GM10266 (cell line): ENCODE measurements around the gene UGT3A1.

Experiments
- DNase-seq: peaks from one replicate; pipeline ENCODE4 v3.0.0; 2012; ENCODE audit errors: extremely low spot score
- TF ChIP-seq, protein P1 (sequence below): IDR thresholded peaks from 2 replicates; pipeline ENCODE4 v1.5.1; 2012; ENCODE audit warnings: mild to moderate bottlenecking, low read depth; ENCODE audit not compliant: control insufficient read depth, insufficient read depth; ENCODE audit errors: missing control alignments

UGT3A1 gene

DNA sequence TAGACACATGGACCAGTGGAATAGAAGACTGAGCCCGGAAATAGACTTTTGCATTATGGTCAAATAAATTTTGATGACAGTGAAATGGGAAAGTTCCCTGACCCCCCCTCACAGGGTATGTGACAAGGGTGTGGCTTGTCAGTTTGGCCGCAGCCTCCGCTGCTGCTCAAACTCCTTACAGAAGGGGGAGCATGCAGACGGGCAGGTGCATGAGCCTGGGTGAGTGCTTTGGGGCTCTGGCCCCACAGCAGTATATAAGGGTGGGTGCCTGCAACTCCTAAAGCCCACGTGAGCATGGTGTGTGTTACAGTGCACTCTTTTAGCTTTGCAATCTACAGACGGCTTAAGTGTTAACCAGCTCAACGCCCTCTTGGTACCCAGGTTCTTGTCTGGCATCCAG lies 30.9 kb downstream of the UGT3A1 start:
- DNase-seq, result no peak
- TF ChIP-seq, protein P1, sequence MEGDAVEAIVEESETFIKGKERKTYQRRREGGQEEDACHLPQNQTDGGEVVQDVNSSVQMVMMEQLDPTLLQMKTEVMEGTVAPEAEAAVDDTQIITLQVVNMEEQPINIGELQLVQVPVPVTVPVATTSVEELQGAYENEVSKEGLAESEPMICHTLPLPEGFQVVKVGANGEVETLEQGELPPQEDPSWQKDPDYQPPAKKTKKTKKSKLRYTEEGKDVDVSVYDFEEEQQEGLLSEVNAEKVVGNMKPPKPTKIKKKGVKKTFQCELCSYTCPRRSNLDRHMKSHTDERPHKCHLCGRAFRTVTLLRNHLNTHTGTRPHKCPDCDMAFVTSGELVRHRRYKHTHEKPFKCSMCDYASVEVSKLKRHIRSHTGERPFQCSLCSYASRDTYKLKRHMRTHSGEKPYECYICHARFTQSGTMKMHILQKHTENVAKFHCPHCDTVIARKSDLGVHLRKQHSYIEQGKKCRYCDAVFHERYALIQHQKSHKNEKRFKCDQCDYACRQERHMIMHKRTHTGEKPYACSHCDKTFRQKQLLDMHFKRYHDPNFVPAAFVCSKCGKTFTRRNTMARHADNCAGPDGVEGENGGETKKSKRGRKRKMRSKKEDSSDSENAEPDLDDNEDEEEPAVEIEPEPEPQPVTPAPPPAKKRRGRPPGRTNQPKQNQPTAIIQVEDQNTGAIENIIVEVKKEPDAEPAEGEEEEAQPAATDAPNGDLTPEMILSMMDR, result no peak

DNA sequence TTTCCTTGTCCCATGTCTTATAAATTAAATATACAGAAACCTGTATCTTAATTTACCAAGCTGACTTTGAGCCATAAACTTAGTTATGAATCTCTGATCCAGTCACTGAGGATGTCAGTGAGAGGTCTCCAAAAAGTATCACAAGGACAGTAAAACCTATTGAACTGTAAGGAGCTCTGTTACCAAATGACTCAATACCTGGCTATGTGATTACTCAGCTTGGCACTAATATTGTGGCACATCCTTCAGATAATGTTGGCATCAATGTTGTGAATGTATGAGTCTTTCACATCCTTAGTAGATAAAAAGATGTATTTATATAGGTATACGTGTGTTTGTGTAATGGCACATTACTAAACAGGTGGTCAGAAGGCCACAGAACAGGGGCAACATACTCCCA lies 34.8 kb downstream of the UGT3A1 start:
- no peak for DNase-seq
- TF ChIP-seq, protein P1, result no peak

DNA sequence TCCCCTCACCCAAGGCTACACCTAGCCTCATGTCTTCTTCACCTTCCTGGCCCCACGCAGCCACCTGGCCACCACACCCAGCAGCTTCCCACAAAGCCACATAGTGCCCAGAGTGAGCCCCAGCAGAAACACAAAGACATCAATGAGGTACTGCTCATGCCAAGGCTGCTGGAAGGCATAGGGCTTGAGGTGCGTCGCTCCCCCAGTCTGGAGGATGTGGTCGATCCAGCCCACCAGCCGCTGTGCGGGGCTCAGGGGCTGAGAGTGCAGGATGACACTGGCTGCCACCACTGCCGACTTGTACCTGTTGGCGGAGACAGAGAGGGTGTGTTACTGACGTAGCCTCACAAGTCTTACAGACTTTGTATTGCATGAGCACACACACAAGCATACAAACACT lies 37.0 kb downstream of the UGT3A1 start:
- TF ChIP-seq, protein P1, result no peak
- no peak for DNase-seq

DNA sequence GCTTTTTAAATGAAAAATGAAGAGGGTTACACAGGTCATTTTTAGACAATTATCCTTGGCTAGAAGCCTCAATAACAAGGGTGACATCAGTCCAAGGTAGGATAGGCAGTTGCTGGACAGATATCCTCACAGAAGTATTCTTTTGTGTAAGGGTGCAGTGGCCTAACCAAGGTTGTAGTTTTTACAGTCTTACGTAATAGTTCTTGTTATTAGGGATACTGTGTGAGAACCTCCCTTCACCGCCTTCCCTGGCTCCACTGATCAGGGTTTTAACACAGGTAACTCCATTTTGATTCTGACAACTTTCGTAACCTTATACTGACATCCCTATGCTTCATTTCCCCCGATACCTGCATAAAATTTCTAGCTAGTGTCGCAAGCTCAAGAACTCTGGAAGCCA lies 44.1 kb downstream of the UGT3A1 start:
- no peak for DNase-seq
- TF ChIP-seq, protein P1, result no peak

DNA sequence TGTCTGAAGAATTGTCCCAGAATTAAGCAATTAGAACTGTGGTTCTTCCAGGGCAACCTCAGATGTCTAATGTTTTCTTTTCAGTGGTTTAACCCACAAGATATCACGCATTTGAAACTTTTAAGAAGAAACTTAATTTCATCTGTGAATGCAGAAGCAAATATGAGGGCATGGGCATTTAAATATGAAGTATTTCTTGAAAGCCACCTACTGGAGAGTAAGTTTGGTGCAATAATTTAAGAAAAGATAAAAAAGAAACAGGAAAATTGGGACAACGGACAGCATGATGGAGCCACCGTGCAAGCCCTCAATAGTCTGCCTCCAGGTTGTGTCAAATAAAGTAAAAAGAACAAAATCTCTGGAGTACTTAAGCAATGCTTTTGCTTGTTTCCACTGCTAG lies 51.6 kb downstream of the UGT3A1 start:
- TF ChIP-seq, protein P1, result no peak
- DNase-seq, result no peak

DNA sequence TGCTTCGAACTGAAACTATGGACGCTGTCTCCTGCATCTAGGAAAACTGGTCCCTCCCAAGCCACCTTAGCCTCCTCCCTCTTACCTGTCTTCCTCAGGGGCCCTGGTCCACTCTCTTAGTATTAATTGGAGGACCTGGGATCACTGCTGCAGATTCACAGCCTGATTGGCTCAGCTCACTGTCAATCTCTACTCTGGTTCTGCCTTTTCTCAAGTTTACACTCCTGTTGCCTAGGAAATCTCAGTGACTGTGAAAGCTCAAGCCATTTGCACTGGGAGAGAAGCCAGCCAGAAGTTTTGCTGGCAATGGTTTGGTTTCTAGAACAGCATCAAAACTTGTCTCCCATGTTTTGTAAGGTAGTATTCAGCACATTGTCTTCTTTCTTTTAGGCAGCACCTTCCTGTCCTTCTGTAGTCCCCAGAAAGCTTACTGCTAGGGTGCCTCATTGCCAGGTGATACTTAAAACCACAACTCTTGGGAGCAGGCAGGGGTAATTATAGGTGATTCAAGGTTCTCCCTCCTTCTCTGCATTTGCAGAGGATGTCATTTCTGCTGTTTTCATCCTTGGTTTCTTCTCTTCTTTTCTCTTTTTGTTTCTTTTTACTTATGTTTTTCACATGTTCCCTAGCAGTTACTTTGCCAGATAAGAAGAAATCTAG lies 52.5 kb downstream of the UGT3A1 start, which contains the start of gene CAPSL:
Gene CAPSL (minus strand): TSS at position 55 of the 660 bp plus-strand sequence. CDS start 17,502 bp downstream, outside the sequence.
- TF ChIP-seq, protein P1, result no peak
- peak; percentile 25 for DNase-seq

DNA sequence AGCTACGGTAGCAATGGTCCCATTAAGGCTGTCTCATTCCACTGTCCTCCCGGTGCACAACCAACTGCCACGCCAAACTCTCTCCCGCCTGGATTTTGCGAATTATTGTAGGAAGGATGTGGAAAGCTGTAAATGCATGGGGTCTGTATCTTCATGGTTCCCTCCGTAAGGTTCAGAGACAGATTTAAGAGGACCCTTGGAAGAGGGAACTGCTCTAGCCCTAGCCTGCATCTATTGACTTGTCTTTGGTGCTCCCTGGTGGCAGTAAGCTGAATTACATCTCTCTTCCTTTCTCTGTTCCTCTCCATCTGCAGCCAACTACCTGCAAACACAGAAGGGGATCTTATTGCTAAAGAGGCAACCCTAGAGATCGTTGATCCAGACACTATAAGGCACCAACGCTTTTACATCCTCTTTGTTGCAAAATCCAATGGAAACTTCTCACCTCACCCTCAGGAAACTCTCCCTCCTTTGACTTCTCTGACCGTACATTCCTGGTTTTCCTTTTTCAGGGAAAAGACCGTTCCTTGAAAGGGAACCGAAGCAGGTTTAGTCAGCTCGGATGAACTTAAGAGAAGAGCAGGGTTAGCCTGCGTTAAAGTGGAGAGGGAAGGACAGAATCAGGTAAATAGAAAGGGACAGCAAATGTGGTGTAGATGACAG lies 64.7 kb downstream of the UGT3A1 start:
- TF ChIP-seq, protein P1, result peak; percentile 85
- peak; percentile 62 for DNase-seq
